Measurements from ENCODE around the gene ATG3.

ATG3 gene

DNA sequence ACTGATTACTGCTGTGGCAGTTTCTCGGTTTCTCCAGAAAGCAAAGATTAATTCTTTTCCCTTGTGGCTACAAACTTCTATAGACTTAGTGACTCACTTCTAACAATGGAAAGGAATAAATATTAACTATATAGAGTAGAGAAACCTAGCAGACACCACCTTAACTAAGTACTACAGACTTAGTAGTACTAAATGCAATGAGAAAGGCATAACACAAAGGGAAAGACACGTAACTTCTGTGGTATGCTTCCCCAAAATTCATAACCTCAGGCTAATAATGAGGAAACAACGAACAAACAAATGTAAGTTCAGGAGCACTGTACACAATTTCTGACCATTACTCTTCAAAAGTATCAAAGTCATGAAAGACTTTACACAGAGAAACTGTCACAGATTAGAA is 31.2 kb downstream of the ATG3 start:
- TF ChIP-seq, protein P1, sequence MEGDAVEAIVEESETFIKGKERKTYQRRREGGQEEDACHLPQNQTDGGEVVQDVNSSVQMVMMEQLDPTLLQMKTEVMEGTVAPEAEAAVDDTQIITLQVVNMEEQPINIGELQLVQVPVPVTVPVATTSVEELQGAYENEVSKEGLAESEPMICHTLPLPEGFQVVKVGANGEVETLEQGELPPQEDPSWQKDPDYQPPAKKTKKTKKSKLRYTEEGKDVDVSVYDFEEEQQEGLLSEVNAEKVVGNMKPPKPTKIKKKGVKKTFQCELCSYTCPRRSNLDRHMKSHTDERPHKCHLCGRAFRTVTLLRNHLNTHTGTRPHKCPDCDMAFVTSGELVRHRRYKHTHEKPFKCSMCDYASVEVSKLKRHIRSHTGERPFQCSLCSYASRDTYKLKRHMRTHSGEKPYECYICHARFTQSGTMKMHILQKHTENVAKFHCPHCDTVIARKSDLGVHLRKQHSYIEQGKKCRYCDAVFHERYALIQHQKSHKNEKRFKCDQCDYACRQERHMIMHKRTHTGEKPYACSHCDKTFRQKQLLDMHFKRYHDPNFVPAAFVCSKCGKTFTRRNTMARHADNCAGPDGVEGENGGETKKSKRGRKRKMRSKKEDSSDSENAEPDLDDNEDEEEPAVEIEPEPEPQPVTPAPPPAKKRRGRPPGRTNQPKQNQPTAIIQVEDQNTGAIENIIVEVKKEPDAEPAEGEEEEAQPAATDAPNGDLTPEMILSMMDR (IDR thresholded peaks at IDR 0.05), result no peak

DNA sequence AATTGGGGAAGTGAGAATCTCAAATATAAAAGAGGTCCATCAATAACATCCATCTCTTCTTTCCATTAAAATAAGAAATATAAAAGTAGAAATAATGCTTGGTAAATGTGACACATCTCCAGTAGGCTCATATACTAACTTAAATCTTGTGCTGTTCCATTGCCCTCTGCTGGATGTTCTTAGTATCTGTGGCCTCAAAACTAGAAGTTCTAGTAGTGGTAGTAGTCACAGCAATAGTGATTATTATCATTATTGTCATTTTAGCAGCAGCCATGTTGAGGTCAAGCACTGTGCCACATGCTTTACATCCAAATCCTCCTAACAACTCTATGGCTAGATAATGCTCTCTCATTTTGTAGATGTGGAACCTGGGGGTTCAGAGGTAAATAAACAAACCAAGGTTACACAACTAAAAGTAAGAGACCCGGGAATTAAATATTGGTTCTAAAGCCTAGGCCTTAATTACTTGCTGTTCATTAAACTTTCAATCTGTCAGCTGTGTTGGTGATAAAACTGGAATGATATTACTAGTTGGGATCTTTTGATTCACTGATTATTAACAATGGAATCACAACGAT is 42.2 kb downstream of the ATG3 start:
- TF ChIP-seq, protein P1 (IDR thresholded peaks at IDR 0.05), result peak; percentile 77

DNA sequence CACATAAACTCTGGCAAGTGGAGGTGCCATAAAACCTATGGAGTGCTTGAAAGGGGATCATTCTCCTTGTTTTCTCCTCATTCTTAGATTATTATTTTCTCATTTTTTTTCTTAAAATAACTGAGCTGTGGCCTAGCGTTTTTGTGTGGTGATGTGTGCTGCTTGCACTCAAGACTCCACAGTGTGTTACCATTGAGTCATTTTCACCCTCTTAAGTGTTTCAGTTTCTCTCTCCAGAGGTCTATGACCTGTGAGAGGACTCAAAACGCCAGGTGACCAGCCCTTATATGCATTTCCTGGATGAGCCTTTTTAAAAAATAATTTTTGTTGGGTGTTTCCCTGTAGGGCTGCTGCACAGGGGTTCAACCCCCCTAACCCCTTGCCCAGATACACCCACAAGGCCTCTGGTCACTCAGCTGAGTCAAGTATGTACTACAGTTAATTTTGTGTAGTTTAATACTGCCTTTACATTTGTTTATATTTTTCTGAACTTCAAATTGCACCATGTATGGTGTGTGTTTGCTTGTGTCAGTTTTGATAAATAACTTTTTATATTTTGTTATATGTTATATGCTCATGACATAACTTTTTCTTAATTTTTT is 47.1 kb downstream of the ATG3 start:
- TF ChIP-seq, protein P1 (IDR thresholded peaks at IDR 0.05), result no peak

DNA sequence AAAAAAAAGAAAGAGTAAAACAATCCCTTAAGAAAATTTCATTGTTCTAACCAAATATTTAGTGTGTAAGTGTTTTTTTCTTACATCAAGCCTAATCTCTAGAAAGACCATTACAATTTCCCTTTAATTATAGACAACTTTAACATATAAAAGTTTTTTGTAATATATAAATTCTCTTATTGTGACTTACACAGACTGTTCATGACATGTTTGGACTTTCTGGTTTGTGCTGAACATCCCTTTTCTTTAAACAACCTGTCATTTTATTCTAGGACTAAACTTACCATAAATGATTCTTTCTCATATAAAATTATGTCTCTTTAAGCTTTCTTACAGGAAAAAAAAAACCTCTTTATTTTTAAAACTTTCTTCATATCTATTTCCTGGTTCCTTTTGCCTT is 49.4 kb downstream of the ATG3 start:
- TF ChIP-seq, protein P1 (IDR thresholded peaks at IDR 0.05), result no peak

DNA sequence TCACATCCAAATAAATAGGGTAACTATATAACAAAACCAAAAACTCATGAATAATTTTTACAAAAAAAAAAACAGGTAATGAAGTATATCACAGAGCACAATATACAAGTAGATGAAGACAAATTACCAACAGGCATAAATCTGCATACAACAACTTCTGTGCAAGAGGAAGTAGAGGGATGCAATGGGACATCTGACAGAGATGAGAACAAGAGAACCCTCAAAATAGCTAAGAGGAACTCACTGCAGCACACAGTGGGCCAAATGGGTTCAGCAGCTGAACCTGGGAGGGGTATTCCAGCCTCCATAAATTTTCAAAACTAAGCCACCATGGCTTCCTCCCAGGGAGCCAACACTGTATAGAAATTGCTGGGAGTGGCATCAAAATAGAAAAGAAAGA is 52.9 kb downstream of the ATG3 start:
- TF ChIP-seq, protein P1 (IDR thresholded peaks at IDR 0.05), result no peak

DNA sequence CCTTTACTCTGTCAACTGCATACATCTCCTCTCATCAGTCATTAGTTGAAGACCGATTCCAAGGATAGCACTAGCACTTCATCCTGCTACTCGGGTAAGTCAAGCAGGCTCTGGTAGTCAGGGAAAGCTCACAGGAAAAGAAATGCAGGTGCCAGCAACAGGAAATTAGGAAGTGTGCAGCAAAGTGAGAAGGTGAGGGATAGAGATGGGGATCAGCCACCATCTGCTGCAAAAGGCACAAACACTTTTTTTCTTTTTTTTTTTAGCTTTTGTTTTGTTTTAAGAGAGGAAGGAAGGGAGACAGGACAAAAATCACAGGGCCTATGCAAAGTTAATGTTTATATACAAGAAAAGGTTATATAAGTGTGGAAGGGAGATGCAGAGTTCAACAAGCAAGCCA is 53.5 kb downstream of the ATG3 start:
- TF ChIP-seq, protein P1 (IDR thresholded peaks at IDR 0.05), result no peak

DNA sequence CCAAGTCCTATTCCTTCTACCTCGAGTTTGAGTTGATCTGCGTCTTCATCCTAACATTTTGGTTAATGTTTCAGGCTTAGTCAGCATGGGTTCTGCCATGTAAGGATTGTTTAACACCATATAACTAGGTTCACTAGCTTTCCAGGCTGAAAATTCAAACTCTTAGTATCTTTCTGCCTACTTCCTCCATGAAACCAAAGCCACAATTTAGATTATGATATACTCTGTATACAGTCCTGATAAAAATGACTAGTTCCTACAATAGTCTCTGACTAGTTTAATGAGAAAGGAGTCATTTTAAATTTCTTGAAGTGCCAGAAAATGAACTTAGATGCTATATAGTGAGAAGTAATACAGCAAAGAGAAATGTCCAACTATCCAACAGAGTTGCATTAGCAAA is 55.9 kb downstream of the ATG3 start:
- TF ChIP-seq, protein P1 (IDR thresholded peaks at IDR 0.05), result no peak

DNA sequence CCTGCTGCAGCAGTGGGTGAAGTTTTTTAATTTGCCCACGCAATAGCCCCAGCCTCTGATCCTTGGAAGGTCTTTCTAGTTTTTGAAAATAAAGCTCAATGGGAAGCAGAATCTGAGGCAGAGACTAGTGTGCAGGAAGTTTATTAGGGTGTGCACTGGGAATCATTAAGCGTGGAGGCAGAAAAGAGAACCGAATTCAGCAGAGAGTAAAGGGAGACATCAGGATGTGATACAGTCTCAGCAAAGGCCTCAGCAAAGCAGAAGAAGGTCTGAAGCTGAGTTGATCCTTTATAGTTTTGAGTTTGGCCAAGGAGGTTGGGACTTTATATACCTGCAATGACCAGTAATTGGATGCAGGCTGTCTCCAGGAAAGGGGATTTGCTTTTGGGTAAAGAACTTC is 57.6 kb downstream of the ATG3 start:
- TF ChIP-seq, protein P1 (IDR thresholded peaks at IDR 0.05), result no peak

All from LNCAP (cell line).